HEK293 (cell line): Measurements from ENCODE around the gene NOS1AP.

Experiments used
- CTCF ChIA-PET: fragments of 350-600 bp; formaldehyde crosslinking; extraction: SDS; loops from one replicate; lab custom pipeline; 2021; ENCODE audit warnings: antibody characterized with exemption; lab: Yijun Ruan, JAX
- POLR2A ChIA-PET: fragments of 300-600 bp; formaldehyde crosslinking; extraction: SDS; loops from one replicate; lab custom pipeline; 2020; ENCODE audit warnings: antibody characterized with exemption, inconsistent platforms; lab: Yijun Ruan, JAX
- H3K27ac ChIP-seq: fragments of 200-500 bp; sonication (Bioruptor generic); 2 replicates; pipeline ENCODE4 v1.5.1; 2014; ENCODE audit warnings: low read depth, low read length, control low read depth, inconsistent platforms; ENCODE audit errors: extremely low read depth
- H3K36me3 ChIP-seq, 2 experiments: fragments of 200-500 bp in 1 of 2; sonication (Bioruptor generic) in 1 of 2; 1 replicate in 1 of 2; 2 replicates in 1 of 2; pipeline ENCODE4 v1.5.1; 2014 to 2017; ENCODE audit warnings: inconsistent platforms in 2 of 2, low read length in 2 of 2; ENCODE audit not compliant: control insufficient read depth in 2 of 2, insufficient read depth in 1 of 2
- H3K4me1 ChIP-seq: fragments of 200-500 bp; sonication (Bioruptor generic); 2 replicates; pipeline ENCODE4 v1.5.1; 2014; ENCODE audit warnings: mild to moderate bottlenecking, low read length, inconsistent platforms; ENCODE audit not compliant: control insufficient read depth, insufficient read depth
- H3K4me3 ChIP-seq: 2 replicates; pipeline ENCODE4 v1.5.1; 2011; ENCODE audit warnings: low read depth, mild to moderate bottlenecking, control low read depth, low read length, moderate library complexity
- H3K9me3 ChIP-seq: fragments of 200-500 bp; sonication (Bioruptor generic); 2 replicates; pipeline ENCODE4 v1.5.1; 2014; ENCODE audit warnings: low read depth, low read length, inconsistent platforms; ENCODE audit not compliant: control insufficient read depth, insufficient read depth
- GLIS2 ChIP-seq: fragments of 450-650 bp; formaldehyde crosslinking; IDR thresholded peaks from 2 replicates; pipeline ENCODE4 v1.5.1; 2016; ENCODE audit warnings: missing biosample characterization, missing genetic modification characterization
- OVOL3 ChIP-seq: fragments of 450-650 bp; formaldehyde crosslinking; IDR thresholded peaks from 2 replicates; pipeline ENCODE4 v1.5.1; 2016; ENCODE audit warnings: missing biosample characterization, missing genetic modification characterization
- PRDM1 ChIP-seq: fragments of 450-650 bp; formaldehyde crosslinking; IDR thresholded peaks from 2 replicates; pipeline ENCODE4; 2016; ENCODE audit warnings: missing biosample characterization, missing genetic modification characterization
- PRDM2 ChIP-seq: fragments of 450-650 bp; formaldehyde crosslinking; IDR thresholded peaks from 2 replicates; pipeline ENCODE4 v1.5.1; 2016; ENCODE audit warnings: missing biosample characterization, missing genetic modification characterization, borderline replicate concordance
- PRDM4 ChIP-seq: fragments of 450-650 bp; formaldehyde crosslinking; IDR thresholded peaks from 2 replicates; pipeline ENCODE4 v1.5.1; 2017; ENCODE audit warnings: missing biosample characterization, missing genetic modification characterization
- ZBTB7A ChIP-seq: fragments of 450-650 bp; formaldehyde crosslinking; IDR thresholded peaks from 2 replicates; pipeline ENCODE4 v1.5.1; 2016; ENCODE audit warnings: low read depth, missing biosample characterization, missing genetic modification characterization
- ZIC2 ChIP-seq: fragments of 450-650 bp; formaldehyde crosslinking; IDR thresholded peaks from 2 replicates; pipeline ENCODE4 v1.5.1; 2016; ENCODE audit warnings: missing biosample characterization, missing genetic modification characterization
- ZNF18 ChIP-seq: fragments of 450-650 bp; formaldehyde crosslinking; IDR thresholded peaks from 2 replicates; pipeline ENCODE4 v1.5.1; 2016; ENCODE audit warnings: missing biosample characterization, missing genetic modification characterization
- ZNF214 ChIP-seq: fragments of 450-650 bp; formaldehyde crosslinking; IDR thresholded peaks from 2 replicates; pipeline ENCODE4 v1.5.1; 2017; ENCODE audit warnings: missing biosample characterization, mild to moderate bottlenecking, missing genetic modification characterization, borderline replicate concordance
- ZNF37A ChIP-seq: fragments of 450-650 bp; IDR thresholded peaks from 2 replicates; pipeline ENCODE4 v1.5.1; 2018; ENCODE audit warnings: missing biosample characterization, missing genetic modification characterization
- ZNF416 ChIP-seq: fragments of 450-650 bp; formaldehyde crosslinking; IDR thresholded peaks from 2 replicates; pipeline ENCODE4 v1.5.1; 2016; ENCODE audit warnings: missing biosample characterization, missing genetic modification characterization
- ZNF610 ChIP-seq: fragments of 450-650 bp; formaldehyde crosslinking; IDR thresholded peaks from 2 replicates; pipeline ENCODE4 v1.5.1; 2016; ENCODE audit warnings: missing biosample characterization, missing genetic modification characterization, borderline replicate concordance
- ZNF623 ChIP-seq: fragments of 450-650 bp; formaldehyde crosslinking; IDR thresholded peaks from 2 replicates; pipeline ENCODE4 v1.5.1; 2016; ENCODE audit warnings: missing biosample characterization, missing genetic modification characterization
- ZNF629 ChIP-seq: fragments of 450-650 bp; formaldehyde crosslinking; IDR thresholded peaks from 2 replicates; pipeline ENCODE4 v1.5.1; 2017; ENCODE audit warnings: missing biosample characterization, missing genetic modification characterization
- ZNF776 ChIP-seq: fragments of 450-650 bp; formaldehyde crosslinking; IDR thresholded peaks from 2 replicates; pipeline ENCODE4 v1.5.0; 2017; ENCODE audit warnings: missing biosample characterization, missing genetic modification characterization, borderline replicate concordance
- ZNF837 ChIP-seq: fragments of 450-650 bp; formaldehyde crosslinking; IDR thresholded peaks from 2 replicates; pipeline ENCODE4 v1.5.1; 2016; ENCODE audit warnings: missing biosample characterization, missing genetic modification characterization
- ZXDB ChIP-seq: fragments of 450-650 bp; formaldehyde crosslinking; IDR thresholded peaks from 2 replicates; pipeline ENCODE4 v1.5.1; 2016; ENCODE audit warnings: missing biosample characterization, missing genetic modification characterization

The NOS1AP gene

GRCh38 chr1:162343470-162343869 is 274.0 kb downstream of the NOS1AP start:
- Histone ChIP-seq H3K36me3 (no peaks in the 10 kb centered on the region), H3K4me1 (no peaks in the 10 kb centered on the region; the same call in 1 of the 2 replicates), H3K4me3 (no peak overlapping the region), H3K27ac (no peak overlapping the region), H3K9me3 (no peaks in the 10 kb centered on the region)
- TF ChIP-seq ZNF416 (tag by site-specific recombination): no peak
- TF ChIP-seq ZNF18: no peak
- no peak for TF ChIP-seq ZBTB7A (tag by site-specific recombination)
- no peak for TF ChIP-seq ZNF610 (tag by site-specific recombination)
- no peak for TF ChIP-seq PRDM4 (tag by site-specific recombination)
- TF ChIP-seq ZNF623 (tag by site-specific recombination): no peak
- no peak for TF ChIP-seq OVOL3 (tag by site-specific recombination)
- no peak for TF ChIP-seq GLIS2 (tag by site-specific recombination)
- TF ChIP-seq ZNF837 (tag by site-specific recombination): no peak
- no peak for TF ChIP-seq ZXDB (tag by site-specific recombination)
- TF ChIP-seq ZNF629 (tag by site-specific recombination): no peak
- ChIA-PET POLR2A (no interaction called here), CTCF (interaction anchor here (0.6 to 3.9 kb wide), 2 partner anchors 14 to 555 kb away, joined by 3 to 12 read pairs; no protein-coding TSS in a partner anchor)

GRCh38 chr1:162347281-162347680 is 277.8 kb downstream of the NOS1AP start:
- POLR2A ChIA-PET: no interaction called here
- Histone ChIP-seq H3K36me3 (no peaks in the 10 kb centered on the region), H3K9me3 (no peaks in the 10 kb centered on the region), H3K4me1 (peaks cover 5% of the 10 kb centered on the region), H3K27ac (no peak overlapping the region), H3K4me3 (no peak overlapping the region)
- CTCF ChIA-PET: interaction anchor here (1.0 to 1.1 kb wide), 2 partner anchors 9 to 44 kb away, joined by 3 read pairs; no protein-coding TSS in a partner anchor
- no peak for TF ChIP-seq ZNF37A
- TF ChIP-seq ZNF776 (tag by site-specific recombination): no peak
- TF ChIP-seq ZIC2 (tag by site-specific recombination): peak; percentile 12; the same call in 1 of the 2 replicates
- TF ChIP-seq PRDM1 (tag by site-specific recombination): peak; percentile 25; the same call in 1 of the 2 replicates

- no peaks in the 10 kb centered on the region for H3K36me3 ChIP-seq
- CTCF ChIA-PET: interaction anchor here (0.7 to 1.3 kb wide), 7 partner anchors 8 to 966 kb away, joined by 3 to 4 read pairs (median 3); no protein-coding TSS in a partner anchor
- no peak overlapping the region for H3K4me3 ChIP-seq
- POLR2A ChIA-PET: no interaction called here
- H3K27ac ChIP-seq: no peak overlapping the region
- no peaks in the 10 kb centered on the region for H3K9me3 ChIP-seq
- H3K4me1 ChIP-seq: peaks cover 5% of the 10 kb centered on the region
- no peak for TF ChIP-seq ZNF837 (tag by site-specific recombination)
- TF ChIP-seq PRDM2: no peak
- TF ChIP-seq ZNF214 (tag by site-specific recombination): no peak
Measured at GRCh38 chr1:162349635-162350330, 280.3 kb downstream of the NOS1AP start.
